Measurements from ENCODE around the gene KCTD1. TPM values are rescaled to one million over a fixed set of nuclear protein-coding genes. Genes with fewer than 3 reads are reported as not detected.

Gene KCTD1
- total and polyA plus RNA-seq, 2 donors (not counting 1 experiment from before 2014, with no cell fraction given): 2.3 to 5.0 TPM

- H3K4me3 Mint-ChIP-seq: no peak overlapping the region
- no peak overlapping the region for H3K4me3 ChIP-seq (ENCODE audit: control extremely low read depth in 1 of 5, extremely low read depth in 1 of 5, insufficient read depth in 1 of 5, low read depth in 2 of 5, low read length in 4 of 5)
- H3K27ac Mint-ChIP-seq: no peak overlapping the region
- no peaks in the 10 kb centered on the region for H3K27me3 ChIP-seq (replicated peaks in 1 of 4; ENCODE audit: control extremely low read depth in 1 of 4, control insufficient read depth in 3 of 4, insufficient read depth in 4 of 4, low read length in 3 of 4)
- no peaks in the 10 kb centered on the region for H3K9me3 ChIP-seq (ENCODE audit: control extremely low read depth in 1 of 3, control insufficient read depth in 2 of 3, insufficient read depth in 1 of 3, low read length in 2 of 3)
- no peak overlapping the region for H3K27ac ChIP-seq (ENCODE audit: low read length in 2 of 2)
- TF ChIP-seq EZH2 (IDR thresholded peaks at IDR 0.05; ENCODE audit: borderline replicate concordance, insufficient read depth, low read depth, low read length, poor library complexity, severe bottlenecking): no peak
- TF ChIP-seq, protein P1, sequence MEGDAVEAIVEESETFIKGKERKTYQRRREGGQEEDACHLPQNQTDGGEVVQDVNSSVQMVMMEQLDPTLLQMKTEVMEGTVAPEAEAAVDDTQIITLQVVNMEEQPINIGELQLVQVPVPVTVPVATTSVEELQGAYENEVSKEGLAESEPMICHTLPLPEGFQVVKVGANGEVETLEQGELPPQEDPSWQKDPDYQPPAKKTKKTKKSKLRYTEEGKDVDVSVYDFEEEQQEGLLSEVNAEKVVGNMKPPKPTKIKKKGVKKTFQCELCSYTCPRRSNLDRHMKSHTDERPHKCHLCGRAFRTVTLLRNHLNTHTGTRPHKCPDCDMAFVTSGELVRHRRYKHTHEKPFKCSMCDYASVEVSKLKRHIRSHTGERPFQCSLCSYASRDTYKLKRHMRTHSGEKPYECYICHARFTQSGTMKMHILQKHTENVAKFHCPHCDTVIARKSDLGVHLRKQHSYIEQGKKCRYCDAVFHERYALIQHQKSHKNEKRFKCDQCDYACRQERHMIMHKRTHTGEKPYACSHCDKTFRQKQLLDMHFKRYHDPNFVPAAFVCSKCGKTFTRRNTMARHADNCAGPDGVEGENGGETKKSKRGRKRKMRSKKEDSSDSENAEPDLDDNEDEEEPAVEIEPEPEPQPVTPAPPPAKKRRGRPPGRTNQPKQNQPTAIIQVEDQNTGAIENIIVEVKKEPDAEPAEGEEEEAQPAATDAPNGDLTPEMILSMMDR (IDR thresholded peaks at IDR 0.05): no peak
- ChIA-PET CTCF (no interaction called here), POLR2A (no interaction called here)
- no peaks in the 10 kb centered on the region for H3K79me2 ChIP-seq (ENCODE audit: control insufficient read depth, insufficient read depth, low read length)
- H3K4me1 ChIP-seq (ENCODE audit: control insufficient read depth in 2 of 2, insufficient read depth in 2 of 2, low read length in 2 of 2): no peaks in the 10 kb centered on the region
- ATAC-seq (ENCODE audit: low read depth) (no peak), DNase-seq (no peak)
- H3K4me2 ChIP-seq (replicated peaks; ENCODE audit: low read depth, low read length, poor library complexity, severe bottlenecking): no peak overlapping the region
- H3K4me1 Mint-ChIP-seq: no peaks in the 10 kb centered on the region
- no peaks in the 10 kb centered on the region for H3K27me3 Mint-ChIP-seq
- no peak overlapping the region for H3K9ac ChIP-seq (ENCODE audit: low read length)
- no peaks in the 10 kb centered on the region for H3K36me3 ChIP-seq (replicated peaks in 1 of 2; ENCODE audit: control extremely low read depth in 1 of 2, control insufficient read depth in 1 of 2, extremely low read depth in 1 of 2, insufficient read depth in 2 of 2, low read length in 1 of 2)
- WGBS (ENCODE audit: insufficient coverage): 92% methylated on average over 5 of the region's 7 CpGs
- H2AFZ ChIP-seq (ENCODE audit: insufficient read depth, low read depth, low read length, poor library complexity, severe bottlenecking): no peak overlapping the region
- no peaks in the 10 kb centered on the region for H3K9me3 Mint-ChIP-seq (ENCODE audit: insufficient read depth)
- intact Hi-C loops (cut with micrococcal nuclease): no loop called here
- no peaks in the 10 kb centered on the region for H4K20me1 ChIP-seq (ENCODE audit: control insufficient read depth, insufficient read depth, low read length, poor library complexity, severe bottlenecking)
Observed at GRCh38 chr18:26415631-26416030, 132.7 kb downstream of the KCTD1 start.

GRCh38 chr18:26414901-26415440 is 133.4 kb downstream of the KCTD1 start:
- no peak for DNase-seq
- CTCF ChIA-PET: no interaction called here
- H3K4me3 Mint-ChIP-seq: no peak overlapping the region
- intact Hi-C loops (cut with micrococcal nuclease): no loop called here
- POLR2A ChIA-PET: no interaction called here
- no peak overlapping the region for H3K27ac Mint-ChIP-seq
- Histone ChIP-seq H3K9ac (ENCODE audit: low read length) (no peak overlapping the region), H2AFZ (ENCODE audit: insufficient read depth, low read depth, low read length, poor library complexity, severe bottlenecking) (no peak overlapping the region), H3K27ac (ENCODE audit: low read length in 2 of 2) (no peak overlapping the region), H3K4me2 (replicated peaks; ENCODE audit: low read depth, low read length, poor library complexity, severe bottlenecking) (no peak overlapping the region), H3K4me3 (ENCODE audit: control extremely low read depth in 1 of 5, extremely low read depth in 1 of 5, insufficient read depth in 1 of 5, low read depth in 2 of 5, low read length in 4 of 5) (no peak overlapping the region), H4K20me1 (ENCODE audit: control insufficient read depth, insufficient read depth, low read length, poor library complexity, severe bottlenecking) (no peaks in the 10 kb centered on the region), H3K9me3 (ENCODE audit: control extremely low read depth in 1 of 3, control insufficient read depth in 2 of 3, insufficient read depth in 1 of 3, low read length in 2 of 3) (no peaks in the 10 kb centered on the region), H3K4me1 (ENCODE audit: control insufficient read depth in 2 of 2, insufficient read depth in 2 of 2, low read length in 2 of 2) (no peaks in the 10 kb centered on the region), H3K36me3 (replicated peaks in 1 of 2; ENCODE audit: control extremely low read depth in 1 of 2, control insufficient read depth in 1 of 2, extremely low read depth in 1 of 2, insufficient read depth in 2 of 2, low read length in 1 of 2) (no peaks in the 10 kb centered on the region), H3K79me2 (ENCODE audit: control insufficient read depth, insufficient read depth, low read length) (no peaks in the 10 kb centered on the region), H3K27me3 (replicated peaks in 1 of 4; ENCODE audit: control extremely low read depth in 1 of 4, control insufficient read depth in 3 of 4, insufficient read depth in 4 of 4, low read length in 3 of 4) (no peaks in the 10 kb centered on the region)
- ATAC-seq (ENCODE audit: low read depth): no peak
- no peaks in the 10 kb centered on the region for H3K9me3 Mint-ChIP-seq (ENCODE audit: insufficient read depth)
- H3K4me1 Mint-ChIP-seq: no peaks in the 10 kb centered on the region
- 60% methylated on average over 1 of the region's 4 CpGs for WGBS (ENCODE audit: insufficient coverage)
- TF ChIP-seq, protein P1 (IDR thresholded peaks at IDR 0.05): no peak
- TF ChIP-seq EZH2 (IDR thresholded peaks at IDR 0.05; ENCODE audit: borderline replicate concordance, insufficient read depth, low read depth, low read length, poor library complexity, severe bottlenecking): no peak
- H3K27me3 Mint-ChIP-seq: no peaks in the 10 kb centered on the region

Measured in B cell (primary cell).